HG02970 (cell line): ENCODE data around the gene ILF3.
"Not testable (repeated sequence)": the region's sequence is repeated elsewhere in the genome, so short reads cannot be mapped to it uniquely, and the experiment has no call there.

ENCODE experiments used
- ATAC-seq: cut with Tn5 transposase; IDR thresholded peaks from one replicate; pipeline ENCODE4 v1.9.1; 2021; ENCODE audit warnings: mild to moderate bottlenecking, moderate library complexity, moderate number of reproducible peaks; ENCODE audit not compliant: unreplicated experiment, low FRiP score

ILF3 gene

DNA sequence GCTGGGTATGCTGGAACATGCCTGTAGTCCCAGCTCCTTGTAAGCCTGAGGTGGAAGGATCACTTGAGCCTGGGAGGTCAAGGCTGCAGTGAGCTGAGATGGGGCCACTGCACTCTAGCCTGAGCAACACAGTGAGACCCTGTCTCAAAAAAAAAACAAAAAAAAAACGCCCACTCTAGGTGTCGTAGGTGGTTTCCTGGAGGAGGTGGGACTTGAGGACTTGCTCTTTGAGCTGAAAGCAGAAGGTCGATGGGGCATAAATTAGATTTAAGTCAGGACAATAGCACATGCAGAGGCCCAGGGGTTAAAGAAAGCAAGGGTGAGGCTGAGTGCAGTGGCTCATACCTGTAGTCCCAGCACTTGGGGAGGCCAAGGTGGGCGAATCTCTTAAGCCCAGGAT lies 12.9 kb upstream of the ILF3 start:
- no peak for ATAC-seq

DNA sequence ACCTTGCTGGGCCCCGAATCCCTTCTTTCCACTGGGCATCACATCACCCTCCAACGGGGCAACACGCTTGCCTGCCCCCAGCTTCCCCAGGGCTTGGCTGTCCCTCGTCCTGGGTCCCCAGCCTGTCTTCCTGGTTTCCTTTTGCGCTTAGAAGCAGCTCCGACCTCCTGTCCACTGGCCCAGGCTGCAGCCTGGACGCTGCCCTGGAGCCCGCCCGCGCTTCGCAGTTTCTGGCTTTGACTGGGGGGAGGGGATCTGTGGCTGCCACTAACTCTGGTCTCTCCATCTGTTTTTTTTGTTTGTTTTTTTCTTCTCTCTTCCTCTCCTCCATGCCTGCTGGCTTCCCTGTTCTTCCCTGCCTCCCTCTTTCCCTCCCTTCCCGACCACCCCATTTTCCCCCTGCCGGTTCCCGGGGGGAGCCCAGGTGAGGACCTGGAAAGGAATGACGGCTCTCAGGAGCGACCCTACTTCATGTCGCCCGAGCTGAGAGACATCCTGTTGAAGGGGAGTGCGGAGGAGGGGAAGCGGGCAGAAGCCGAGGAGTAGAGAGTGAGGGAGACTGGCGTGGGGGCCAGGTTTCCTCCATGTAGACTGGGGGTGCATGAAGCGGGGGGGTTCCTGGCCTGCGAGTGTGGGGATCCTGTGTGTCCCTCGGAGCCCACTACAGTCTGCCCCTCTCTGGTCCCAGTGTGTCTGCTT lies 11.5 kb upstream of the ILF3 start:
- ATAC-seq, result no peak

DNA sequence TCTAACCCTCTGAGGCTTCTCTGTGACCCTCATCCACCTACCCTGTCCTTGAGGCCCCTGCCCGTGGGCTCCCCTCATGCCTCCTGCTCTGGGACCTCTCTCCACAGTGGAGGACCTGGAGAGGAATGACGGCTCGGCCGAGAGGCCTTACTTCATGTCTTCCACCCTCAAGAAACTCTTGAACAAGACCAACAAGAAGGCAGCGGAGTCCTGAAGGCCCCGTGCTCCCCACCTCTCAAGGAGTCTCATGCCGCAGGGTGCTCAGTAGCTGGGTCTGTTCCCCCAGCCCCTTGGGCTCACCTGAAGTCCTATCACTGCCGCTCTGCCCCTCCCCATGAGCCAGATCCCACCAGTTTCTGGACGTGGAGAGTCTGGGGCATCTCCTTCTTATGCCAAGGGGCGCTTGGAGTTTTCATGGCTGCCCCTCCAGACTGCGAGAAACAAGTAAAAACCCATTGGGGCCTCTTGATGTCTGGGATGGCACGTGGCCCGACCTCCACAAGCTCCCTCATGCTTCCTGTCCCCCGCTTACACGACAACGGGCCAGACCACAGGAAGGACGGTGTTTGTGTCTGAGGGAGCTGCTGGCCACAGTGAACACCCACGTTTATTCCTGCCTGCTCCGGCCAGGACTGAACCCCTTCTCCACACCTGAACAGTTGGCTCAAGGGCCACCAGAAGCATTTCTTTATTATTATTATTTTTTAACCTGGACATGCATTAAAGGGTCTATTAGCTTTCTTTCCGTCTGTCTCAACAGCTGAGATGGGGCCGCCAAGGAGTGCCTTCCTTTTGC lies 10.8 kb upstream of the ILF3 start:
- ATAC-seq, result no peak

DNA sequence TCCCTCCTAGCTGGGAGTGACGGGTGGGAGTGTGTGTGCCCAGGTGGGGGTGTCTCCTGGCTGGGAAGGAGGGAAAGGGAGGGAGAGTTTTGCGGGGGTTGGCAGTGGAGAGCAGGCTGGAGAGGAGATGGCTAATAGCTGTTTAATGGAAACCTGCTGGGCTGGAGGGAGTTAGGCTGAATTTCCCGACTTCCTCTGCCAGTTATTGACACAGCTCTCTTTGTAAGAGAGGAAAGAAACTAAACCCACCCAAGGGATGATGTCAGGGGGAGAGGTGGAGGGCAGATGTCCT lies 10.2 kb upstream of the ILF3 start:
- ATAC-seq, result no peak

DNA sequence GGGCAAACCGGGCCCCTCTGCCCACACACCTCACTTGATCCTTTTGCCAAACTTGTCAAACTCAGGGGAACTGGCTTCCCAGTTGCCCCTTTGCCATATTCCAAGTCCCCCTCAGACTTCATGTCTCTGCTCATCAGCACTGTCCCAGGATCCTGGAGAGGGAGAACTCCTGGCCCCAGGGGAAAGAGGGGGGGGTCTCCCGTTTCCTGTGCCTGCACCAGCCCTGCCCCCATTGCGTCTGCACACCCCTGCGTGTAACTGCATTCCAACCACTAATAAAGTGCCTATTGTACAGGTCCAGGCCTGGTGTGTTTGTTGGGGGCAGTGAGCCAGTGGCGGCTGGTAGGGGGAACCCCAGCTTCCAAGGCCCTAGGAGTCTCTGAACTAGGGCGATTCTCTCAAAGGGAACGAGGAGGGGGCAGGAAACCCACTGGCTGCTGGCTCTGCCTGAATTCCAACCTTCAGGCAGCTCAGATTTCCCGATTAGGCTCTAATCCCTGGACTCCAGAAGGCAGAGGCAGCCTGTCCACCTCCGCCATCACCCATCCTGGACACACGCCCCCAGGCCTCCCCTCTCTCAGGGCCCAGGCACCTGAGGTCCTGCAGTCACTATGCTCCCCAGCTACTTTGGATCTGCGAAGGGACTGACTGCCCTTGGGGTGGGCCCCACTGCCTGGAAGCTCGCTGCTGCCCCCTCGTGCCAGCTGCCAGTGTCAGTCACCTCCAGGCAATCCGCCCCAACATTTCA lies 9.7 kb upstream of the ILF3 start:
- no peak for ATAC-seq

DNA sequence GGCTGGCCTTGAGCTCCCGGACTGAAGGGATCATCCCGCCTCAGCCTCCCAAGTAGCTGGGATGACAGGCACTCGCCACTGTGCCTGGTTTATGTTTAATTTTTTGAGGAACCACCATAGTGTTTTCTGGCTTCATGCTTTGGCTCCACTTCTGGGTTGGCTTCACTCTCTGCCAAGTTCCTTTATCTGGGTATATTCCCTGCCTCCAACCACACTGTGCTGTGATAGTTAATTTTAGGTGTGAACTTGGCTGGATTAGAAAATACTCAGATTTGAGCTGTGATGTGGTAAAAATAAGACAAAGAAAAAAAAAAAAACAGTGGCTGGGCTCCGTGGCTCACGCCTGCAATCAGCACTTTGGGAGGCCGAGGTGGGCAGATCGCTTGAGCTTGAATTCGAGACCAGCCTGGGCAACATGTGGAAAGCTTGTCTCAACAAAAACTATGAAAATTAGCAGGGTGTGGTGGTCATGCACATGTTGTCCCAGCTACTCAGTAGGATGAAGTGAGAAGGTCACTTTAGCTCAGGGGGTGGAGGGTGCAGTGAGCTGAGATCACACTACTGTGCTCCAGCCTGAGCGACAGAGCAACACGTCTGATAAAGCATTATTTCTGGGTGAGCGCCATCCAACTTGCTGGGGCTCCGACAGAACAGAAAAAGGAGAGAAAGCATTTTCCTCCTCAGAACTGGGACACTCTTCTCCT lies 7.5 kb upstream of the ILF3 start:
- no peak for ATAC-seq

DNA sequence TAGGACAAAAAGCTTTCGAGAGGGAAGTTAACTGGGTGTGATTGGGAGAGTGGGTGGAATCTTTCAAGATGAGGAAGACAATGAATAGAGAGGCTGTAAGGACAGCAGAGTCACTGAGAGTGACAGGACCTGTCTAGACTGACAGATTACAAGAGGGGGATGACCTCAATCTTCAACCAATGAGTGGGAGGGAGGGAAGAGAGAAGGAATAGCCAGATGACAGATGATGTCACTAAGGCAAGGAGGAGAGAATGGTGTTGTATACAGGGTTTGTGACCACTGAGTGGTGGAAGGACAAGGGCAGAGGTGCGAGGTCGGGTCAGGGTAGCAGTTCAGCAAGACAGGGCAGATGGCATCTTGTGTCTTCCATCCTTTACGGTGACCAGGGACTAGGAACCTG lies 5.8 kb upstream of the ILF3 start:
- no peak for ATAC-seq

DNA sequence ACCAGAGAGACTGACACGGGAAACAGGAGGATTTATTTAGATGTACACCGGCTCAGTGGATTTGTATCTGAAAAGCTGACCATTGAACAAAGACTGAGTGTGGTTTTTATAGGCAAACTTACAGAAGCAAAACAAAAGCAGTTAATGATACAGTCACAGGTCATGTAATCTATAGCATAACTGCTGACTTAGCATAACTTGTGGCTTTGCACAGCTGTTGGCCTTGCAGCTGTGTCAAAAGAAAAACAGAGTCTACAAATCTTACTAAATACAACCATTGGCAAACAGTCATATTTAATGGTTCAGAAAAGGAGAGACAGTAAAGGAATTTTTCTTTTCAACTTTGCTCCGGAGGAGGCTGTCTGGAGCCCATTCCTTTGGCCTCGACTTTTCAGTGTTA lies 2.3 kb upstream of the ILF3 start:
- ATAC-seq, result no peak

DNA sequence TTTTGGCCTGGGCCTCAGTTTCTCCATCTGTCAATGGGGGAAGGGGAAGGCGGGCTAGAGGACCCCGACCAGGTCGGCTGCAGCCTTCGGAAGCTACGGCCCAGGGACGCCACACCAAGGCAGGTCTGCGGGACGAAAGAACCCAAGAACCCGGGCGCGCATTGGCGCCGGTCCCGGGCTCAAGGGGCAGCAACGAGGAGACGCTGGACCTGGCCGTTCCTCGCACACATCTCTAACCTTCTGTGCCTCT lies 739 bp upstream of the ILF3 start:
- ATAC-seq, result peak; percentile 16

DNA sequence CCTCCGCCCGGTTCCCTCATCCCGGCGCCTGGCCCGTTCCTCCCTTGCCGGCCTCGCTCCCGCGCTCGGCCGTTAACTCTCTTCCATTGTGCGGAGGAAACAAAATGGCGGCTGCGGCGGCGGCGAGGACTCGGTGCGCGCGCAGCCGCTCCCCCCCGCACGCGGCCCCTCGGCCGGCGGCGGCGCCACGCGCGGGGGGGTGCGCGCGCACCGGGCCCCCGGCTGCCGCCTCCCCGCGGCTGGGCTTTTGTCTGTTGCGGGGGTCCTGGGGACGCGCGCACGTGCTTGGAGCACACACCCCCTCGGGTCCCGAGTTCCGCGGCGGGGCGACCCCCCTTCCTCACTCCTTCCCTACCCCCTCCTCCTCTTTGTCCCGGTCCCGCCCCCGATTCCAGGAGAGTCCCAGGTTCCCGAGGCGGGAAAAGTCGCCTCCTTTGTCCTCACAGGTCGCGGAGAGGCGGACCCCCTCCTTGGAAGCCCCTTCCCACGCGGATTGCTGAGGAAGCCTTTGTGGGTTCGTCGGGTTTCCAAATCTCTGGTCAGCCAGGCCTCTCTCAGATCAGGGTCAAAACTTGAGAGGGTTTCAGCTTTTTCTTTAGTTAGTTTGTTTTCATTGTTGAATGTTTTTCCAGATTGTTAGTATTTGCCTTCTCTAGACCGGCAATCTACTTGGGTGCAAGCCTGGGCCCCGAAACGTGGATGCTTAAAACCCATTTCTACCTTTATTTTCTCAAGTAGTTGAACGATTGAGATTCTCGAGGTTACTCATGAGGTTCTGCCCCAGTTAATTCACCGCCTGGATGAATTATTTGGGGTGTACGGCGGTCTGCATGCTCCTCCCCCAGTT lies 687 bp downstream of the ILF3 start:
- peak; percentile 13 for ATAC-seq

DNA sequence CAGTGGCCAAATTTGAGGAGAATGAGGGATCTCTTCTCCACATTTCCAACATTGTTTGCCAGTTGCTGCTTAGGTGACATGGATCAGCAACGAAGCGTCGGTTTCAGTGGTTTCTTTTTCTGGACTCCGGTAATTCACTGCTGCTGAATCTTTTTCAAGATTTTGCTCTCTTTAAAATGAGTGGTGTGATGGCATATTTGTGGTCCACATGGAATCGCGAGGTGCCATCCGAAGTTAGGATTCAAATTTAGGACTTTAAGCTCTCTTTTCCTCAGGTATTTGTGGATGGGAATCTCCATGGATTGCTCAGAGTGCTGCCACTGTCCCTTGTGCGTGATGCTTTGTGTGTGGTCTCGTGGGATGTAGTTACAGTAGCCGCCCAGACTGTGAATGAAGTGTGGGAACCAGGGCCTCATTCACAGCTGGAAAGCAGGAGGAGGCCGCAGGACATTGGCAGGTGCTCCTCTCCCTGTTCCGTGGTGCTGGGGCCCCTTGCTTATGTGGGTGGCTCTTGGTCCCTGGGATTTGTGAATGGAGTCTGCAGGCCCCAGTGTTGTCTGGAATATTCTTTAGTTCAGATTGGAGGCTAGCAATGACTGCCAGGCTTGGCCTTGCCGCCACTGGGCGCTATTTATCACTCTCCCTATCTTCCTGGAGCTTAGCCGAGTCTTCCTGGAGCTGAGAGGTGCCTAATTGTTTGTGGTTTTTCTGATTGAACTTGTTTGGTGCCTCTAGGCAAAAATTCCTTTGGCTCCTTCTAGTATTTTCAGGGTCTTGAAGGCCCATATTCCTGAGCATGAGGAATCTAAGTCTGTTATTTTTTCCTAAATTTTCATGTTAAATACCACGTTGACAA lies 1.5 kb downstream of the ILF3 start:
- no peak for ATAC-seq

DNA sequence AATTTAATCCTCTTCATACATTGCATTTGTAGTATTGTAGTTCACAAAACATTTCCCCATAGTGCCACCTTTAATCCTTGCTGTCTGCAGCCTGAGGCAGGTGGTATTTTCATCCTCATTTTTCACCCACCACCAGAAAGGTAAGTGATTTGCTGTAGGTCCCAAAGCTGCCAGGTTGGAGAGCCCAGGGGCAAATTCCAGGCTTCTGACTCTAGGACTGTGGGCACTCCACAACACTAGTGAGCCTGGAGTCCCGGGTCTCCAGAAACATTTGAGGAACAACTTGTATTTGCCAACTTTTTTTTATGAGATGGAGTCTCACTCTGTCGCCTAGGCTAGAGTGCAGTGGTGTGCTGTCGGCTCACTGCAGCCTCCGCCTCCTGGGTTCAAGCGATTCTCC lies 6.2 kb downstream of the ILF3 start:
- ATAC-seq, result no peak

DNA sequence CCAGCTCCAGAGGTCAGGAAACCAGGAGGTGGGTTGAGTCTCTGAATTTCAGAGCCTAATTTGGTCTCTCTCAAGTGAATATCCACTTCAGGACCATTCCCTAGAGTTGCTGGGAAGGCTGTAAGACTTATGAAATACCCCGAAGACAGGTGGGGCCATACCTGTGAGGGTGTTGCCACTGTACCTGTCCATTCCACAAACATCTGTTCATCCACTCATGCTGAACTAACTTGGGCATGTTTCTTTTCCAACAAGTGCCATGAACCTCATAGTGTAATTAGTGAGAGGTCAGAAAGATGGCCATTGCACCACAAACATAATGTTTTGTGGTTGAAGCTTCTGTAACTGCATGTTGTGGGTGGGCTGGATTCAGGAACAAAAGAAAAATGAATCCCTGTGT lies 7.8 kb downstream of the ILF3 start:
- no peak for ATAC-seq

DNA sequence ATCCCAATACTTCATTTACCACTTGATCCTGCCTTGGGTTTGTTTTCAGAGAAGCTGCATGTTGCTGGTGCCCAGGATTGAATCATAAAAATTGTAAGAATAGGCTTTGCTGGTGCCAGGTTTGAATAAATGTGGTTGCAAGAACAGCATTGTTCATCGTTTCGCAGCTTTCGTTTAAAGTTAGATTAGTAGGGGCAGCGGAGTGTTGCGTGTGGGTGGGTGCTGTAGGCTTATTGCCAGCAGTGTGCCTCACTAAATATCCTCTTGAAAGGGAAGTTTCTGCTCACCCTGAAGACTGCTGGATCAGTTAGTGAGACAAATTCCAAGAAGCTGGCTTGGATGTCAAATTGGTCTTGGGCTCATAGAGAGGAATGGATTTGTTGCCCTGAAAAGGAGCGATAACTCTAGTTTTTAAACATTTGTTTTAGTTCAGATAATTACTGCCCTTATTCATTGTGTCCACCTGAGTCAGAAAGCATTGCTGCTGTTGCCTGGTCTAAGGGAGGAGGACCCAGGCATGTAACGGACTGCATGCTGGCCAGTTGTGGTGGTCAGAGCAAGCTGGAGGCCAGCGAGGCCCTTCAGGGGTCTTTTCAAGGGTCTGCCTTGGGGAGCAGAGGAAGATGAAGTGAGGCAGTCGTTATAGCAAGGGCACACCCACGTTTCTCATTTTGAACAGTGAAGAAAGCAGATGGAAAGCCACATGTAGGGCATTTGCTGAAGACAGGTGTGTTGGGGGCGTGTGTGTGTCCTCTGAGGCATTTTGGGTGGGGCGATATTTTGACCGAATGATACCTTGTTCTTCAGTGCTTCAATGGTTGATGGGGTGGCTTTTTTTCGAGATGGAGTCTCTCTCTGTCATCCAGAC lies 8.5 kb downstream of the ILF3 start:
- no peak for ATAC-seq

DNA sequence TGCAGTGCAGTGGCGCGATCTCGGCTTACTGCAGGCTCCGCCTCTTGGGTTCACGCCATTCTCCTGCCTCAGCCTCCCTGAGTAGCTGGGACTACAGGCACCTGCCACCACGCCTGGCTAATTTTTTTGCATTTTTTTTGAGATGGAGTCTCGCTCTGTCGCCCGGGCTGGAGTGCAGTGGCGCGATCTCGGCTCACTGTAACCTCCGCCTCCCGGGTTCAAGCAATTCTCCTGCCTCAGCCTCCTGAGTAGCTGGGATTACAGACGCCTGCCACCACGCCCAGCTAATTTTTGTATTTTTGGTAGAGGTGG lies 9.1 kb downstream of the ILF3 start:
- not testable (repeated sequence) for ATAC-seq

DNA sequence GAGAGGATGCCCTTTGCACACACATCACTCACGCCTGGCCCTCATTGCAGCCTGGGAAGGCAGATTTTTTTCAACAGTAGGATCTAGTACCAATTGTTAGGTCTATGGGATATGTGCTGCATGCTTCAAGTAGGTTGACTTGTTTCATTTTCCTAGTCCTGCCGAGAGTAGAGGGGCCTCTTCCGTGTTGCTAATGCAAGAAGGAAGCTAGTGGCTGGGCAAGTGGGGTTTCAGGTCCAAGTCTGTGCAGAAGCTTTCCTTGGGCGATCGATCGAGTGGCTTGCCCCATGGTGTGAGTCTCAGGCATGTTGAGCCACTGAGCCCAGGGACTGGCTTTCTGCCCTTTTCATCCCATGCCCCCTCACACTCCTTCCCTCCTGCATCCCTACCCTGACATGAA lies 13.7 kb downstream of the ILF3 start:
- ATAC-seq, result no peak

DNA sequence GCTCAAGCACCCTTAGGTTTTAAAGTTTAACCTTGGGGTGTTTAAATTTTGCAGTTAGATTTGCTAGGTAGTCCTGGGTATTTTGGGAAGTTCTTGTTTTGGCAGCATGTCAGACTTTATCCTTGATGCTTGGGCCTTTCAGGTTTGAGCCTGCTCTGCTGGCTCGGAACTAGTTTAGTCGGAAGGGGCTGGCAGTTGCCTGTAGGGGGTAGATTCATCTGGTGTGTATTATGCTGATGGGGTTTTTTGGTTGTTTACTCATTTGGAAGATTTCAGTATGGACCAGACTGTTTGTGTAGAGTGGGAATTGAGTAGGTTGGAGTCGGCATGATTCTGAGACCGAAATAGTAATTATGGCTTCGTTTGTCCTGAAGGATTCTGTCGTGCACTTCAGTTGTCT lies 15.1 kb downstream of the ILF3 start:
- no peak for ATAC-seq

DNA sequence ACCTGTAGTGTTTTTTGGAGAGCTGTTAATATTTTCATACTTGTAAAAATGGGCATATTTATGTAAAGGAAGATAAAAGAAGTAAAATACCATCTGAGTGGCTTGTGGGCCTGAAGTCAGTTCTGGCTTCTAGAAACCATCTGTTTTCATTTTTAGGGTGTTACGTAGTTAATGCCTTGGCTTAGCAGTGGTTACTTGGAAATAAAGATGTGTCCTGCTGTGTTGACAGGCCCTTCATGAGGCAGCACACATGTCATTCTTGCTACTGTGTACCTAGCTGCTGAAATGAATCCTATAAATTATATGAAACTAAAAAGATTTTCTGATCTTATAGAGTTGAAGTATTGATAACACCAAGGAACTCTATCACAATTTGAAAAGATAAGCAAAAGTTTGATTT lies 16.0 kb downstream of the ILF3 start:
- no peak for ATAC-seq
